ENCODE results near the gene F2R. TPM values are rescaled to one million over a fixed set of nuclear protein-coding genes. Genes with fewer than 3 reads are reported as not detected.

Gene F2R
- total and polyA plus RNA-seq, 4 donors, result 4.2 to 31.8 (median 13.7) TPM

GRCh38 chr5:76718880-76719279 lies 3.0 kb downstream of the F2R start:
- peaks cover 0 to 7% (median 0%) of the 10 kb centered on the region in 3 donors for H3K27me3 ChIP-seq (ENCODE audit: control insufficient read depth in 3 of 3, insufficient read depth in 3 of 3, low read length in 2 of 3)
- TF ChIP-seq CTCF (IDR thresholded peaks at IDR 0.05; ENCODE audit: control extremely low read depth, extremely low read depth), result no peak
- no peak overlapping the region for H3K4me3 ChIP-seq
- no peaks in the 10 kb centered on the region for H3K9me3 ChIP-seq (ENCODE audit: control insufficient read depth in 4 of 4, insufficient read depth in 3 of 4, low read length in 3 of 4)
- no peaks in the 10 kb centered on the region for H3K36me3 ChIP-seq (ENCODE audit: control insufficient read depth in 4 of 4, insufficient read depth in 4 of 4, low read length in 4 of 4)
- no peak for DNase-seq
- ATAC-seq (ENCODE audit: insufficient read depth, low FRiP score), result no peak
- H3K4me1 ChIP-seq (ENCODE audit: control insufficient read depth in 5 of 5, insufficient read depth in 5 of 5, low read length in 5 of 5), result peaks cover 0 to 41% (median 8%) of the 10 kb centered on the region in 5 donors
- H3K9ac ChIP-seq (ENCODE audit: insufficient read depth in 1 of 2, low read length in 2 of 2), result no peak overlapping the region
- 82 to 89% methylated on average over 4 of the region's 4 CpGs for WGBS, 2 donors
- H3K27ac ChIP-seq (ENCODE audit: low read depth in 1 of 2, low read length in 1 of 2), result no peak overlapping the region

- peak overlapping the region in 1 of 2 donors; percentile 42 for H3K9ac ChIP-seq (ENCODE audit: insufficient read depth in 1 of 2, low read length in 2 of 2)
- TF ChIP-seq CTCF (IDR thresholded peaks at IDR 0.05; ENCODE audit: control extremely low read depth, extremely low read depth), result no peak
- ATAC-seq (ENCODE audit: insufficient read depth, low FRiP score), result no peak
Measured at GRCh38 chr5:76720988-76721569, 5.2 kb downstream of the F2R start.

GRCh38 chr5:76723266-76723665 lies 7.3 kb downstream of the F2R start:
- no peak overlapping the region for H3K27ac ChIP-seq (ENCODE audit: low read depth in 1 of 2, low read length in 1 of 2)
- H3K9me3 ChIP-seq (ENCODE audit: control insufficient read depth in 4 of 4, insufficient read depth in 3 of 4, low read length in 3 of 4), result peaks cover 0 to 6% (median under 1%) of the 10 kb centered on the region in 4 donors
- H3K9ac ChIP-seq (ENCODE audit: insufficient read depth in 1 of 2, low read length in 2 of 2), result no peak overlapping the region
- H3K4me1 ChIP-seq (ENCODE audit: control insufficient read depth in 5 of 5, insufficient read depth in 5 of 5, low read length in 5 of 5), result peaks cover 0 to 16% (median 2%) of the 10 kb centered on the region in 5 donors
- ATAC-seq (ENCODE audit: insufficient read depth, low FRiP score), result no peak
- peaks cover 0 to 13% (median 2%) of the 10 kb centered on the region in 4 donors for H3K36me3 ChIP-seq (ENCODE audit: control insufficient read depth in 4 of 4, insufficient read depth in 4 of 4, low read length in 4 of 4)
- no peak for TF ChIP-seq CTCF (IDR thresholded peaks at IDR 0.05; ENCODE audit: control extremely low read depth, extremely low read depth)
- no peak for DNase-seq
- H3K27me3 ChIP-seq (ENCODE audit: control insufficient read depth in 3 of 3, insufficient read depth in 3 of 3, low read length in 2 of 3), result no peaks in the 10 kb centered on the region
- no peak overlapping the region for H3K4me3 ChIP-seq
- WGBS, 2 donors, result 92 to 100% methylated on average over 1 of the region's 1 CpG

More at GRCh38 chr5:76720988-76721569, 5.2 kb downstream of the F2R start:
- H3K4me3 ChIP-seq, result no peak overlapping the region
- no peaks in the 10 kb centered on the region for H3K27me3 ChIP-seq (ENCODE audit: control insufficient read depth in 3 of 3, insufficient read depth in 3 of 3, low read length in 2 of 3)
- no peaks in the 10 kb centered on the region for H3K9me3 ChIP-seq (ENCODE audit: control insufficient read depth in 4 of 4, insufficient read depth in 3 of 4, low read length in 3 of 4)
- 48 to 53% methylated on average over 10 of the region's 10 CpGs for WGBS, 2 donors
- peaks cover 0 to 3% (median 0%) of the 10 kb centered on the region in 4 donors for H3K36me3 ChIP-seq (ENCODE audit: control insufficient read depth in 4 of 4, insufficient read depth in 4 of 4, low read length in 4 of 4)
- no peak overlapping the region for H3K27ac ChIP-seq (ENCODE audit: low read depth in 1 of 2, low read length in 1 of 2)
- H3K4me1 ChIP-seq (ENCODE audit: control insufficient read depth in 5 of 5, insufficient read depth in 5 of 5, low read length in 5 of 5), result peaks cover 0 to 30% (median 8%) of the 10 kb centered on the region in 5 donors
- DNase-seq, result peak in 1 of 3 donors; percentile 26

All from lung (tissue), 12 donors.